ENCODE data around the gene HYLS1.
A peak's percentile ranks its signal among the peaks of the same experiment; 100 is the strongest.

HYLS1 gene

DNA sequence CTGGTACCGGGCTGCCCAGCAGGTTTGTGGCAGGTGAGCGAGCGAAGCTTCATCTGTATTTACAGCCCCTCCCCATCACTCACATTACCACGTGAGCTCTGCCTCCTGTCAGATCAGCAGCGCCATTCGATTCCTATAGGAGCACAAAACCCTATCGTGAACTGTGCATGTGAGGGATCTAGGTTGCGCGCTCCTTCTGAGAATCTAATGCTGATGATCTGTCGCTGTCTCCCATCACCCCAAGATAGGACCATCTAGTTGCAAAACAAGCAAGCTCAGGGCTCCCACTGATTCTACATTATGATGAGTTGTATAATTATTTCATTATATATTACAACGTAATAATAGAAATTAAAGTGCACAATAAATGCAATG, 42.6 kb downstream of the HYLS1 start:
- DNase-seq (ENCODE audit: low read depth, low spot score) = no peak
- H3K4me3 ChIP-seq (ENCODE audit: low read length) = no peak overlapping the region

DNA sequence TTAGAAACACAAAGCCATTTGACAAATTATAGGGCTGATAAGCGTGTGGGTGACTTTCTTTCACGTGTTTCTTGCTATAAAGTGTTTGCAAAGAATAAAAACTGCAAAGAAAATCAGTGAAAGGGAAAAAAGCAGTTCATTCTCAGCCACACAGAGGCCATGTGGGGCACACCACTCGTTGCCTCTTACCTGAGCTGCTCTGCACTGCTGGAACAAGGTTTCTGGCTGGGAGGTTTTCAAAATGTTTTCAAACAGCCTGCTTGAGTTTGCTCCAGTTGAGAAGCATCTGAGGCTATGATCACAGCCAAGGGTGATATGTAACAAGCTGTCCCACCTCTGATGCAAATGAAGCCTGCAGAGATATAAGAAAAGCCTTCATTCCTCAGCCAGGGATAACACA, 43.6 kb downstream of the HYLS1 start:
- H3K4me3 ChIP-seq (ENCODE audit: low read length) = no peak overlapping the region
- no peak for DNase-seq (ENCODE audit: low read depth, low spot score)

DNA sequence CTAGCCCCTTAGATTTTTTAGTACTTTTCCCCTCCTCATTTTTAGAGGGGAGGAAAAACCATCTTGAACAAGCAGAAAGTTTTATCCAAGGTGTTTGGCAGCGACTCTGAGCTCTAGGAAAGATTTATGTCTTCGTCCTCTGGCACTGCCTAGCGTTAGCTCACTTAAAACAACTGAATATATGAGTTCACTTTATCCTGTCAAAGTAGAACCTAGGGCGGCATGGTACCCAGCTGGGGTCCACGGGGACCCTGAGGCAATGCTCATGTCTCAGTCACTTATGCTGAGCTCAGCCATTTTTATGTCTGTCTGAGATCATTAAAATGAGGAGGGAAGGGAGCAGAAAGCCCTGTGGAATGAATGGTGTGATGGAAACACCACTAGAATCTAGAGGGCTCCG, 44.2 kb downstream of the HYLS1 start:
- H3K4me3 ChIP-seq (ENCODE audit: low read length) = no peak overlapping the region
- DNase-seq (ENCODE audit: low read depth, low spot score) = no peak

DNA sequence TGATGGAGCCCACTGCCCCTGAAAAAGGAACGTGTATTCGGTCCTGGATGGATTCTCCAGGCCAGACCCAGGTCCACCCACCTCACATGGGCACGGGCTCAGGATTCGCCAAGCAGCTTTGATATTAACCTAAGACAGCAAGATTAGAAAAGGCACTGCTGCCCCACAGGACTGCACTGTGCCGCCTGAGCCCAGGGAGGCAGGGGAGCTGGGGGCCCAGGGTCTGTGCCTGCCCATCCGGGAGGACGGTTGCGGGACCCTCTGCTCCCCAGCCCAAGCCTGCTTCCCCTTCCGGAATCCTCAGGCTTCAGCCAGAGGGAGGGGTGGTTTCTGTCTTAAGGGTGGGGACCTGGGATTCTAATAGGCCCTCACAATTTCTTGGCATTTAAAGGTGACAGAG, 44.8 kb downstream of the HYLS1 start:
- no peak overlapping the region for H3K4me3 ChIP-seq (ENCODE audit: low read length)
- DNase-seq (ENCODE audit: low read depth, low spot score) = no peak

- peak; percentile 83 for DNase-seq (ENCODE audit: low read depth, low spot score)
These were observed 45.8 kb downstream of the HYLS1 start for GRCh38 chr11:125933030-125933813.

GRCh38 chr11:125934473-125934872, 47.0 kb downstream of the HYLS1 start:
- H3K4me3 ChIP-seq (ENCODE audit: low read length) = no peak overlapping the region
- DNase-seq (ENCODE audit: low read depth, low spot score) = no peak

More at GRCh38 chr11:125933030-125933813, 45.8 kb downstream of the HYLS1 start:
- H3K4me3 ChIP-seq (ENCODE audit: low read length) = no peak overlapping the region

DNA sequence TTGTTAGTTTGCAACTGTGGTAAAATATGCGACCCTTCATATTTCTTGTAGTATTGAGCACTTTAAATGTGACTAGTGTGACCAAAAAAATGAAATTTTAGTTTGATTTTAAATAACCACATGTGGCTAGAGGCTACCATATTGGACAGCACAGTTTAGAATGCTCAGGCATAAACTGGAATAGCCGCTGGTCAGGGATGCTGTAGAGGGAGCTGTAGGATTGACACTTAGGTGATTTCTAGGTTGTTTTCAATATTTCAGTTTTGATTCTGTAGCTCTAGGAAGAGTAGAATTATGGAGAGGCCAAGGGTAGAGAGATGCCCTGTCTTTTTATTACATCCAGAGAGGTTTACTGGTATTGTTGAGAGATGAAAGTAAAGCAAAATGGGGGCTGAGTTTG, 47.6 kb downstream of the HYLS1 start:
- no peak for DNase-seq (ENCODE audit: low read depth, low spot score)
- no peak overlapping the region for H3K4me3 ChIP-seq (ENCODE audit: low read length)

DNA sequence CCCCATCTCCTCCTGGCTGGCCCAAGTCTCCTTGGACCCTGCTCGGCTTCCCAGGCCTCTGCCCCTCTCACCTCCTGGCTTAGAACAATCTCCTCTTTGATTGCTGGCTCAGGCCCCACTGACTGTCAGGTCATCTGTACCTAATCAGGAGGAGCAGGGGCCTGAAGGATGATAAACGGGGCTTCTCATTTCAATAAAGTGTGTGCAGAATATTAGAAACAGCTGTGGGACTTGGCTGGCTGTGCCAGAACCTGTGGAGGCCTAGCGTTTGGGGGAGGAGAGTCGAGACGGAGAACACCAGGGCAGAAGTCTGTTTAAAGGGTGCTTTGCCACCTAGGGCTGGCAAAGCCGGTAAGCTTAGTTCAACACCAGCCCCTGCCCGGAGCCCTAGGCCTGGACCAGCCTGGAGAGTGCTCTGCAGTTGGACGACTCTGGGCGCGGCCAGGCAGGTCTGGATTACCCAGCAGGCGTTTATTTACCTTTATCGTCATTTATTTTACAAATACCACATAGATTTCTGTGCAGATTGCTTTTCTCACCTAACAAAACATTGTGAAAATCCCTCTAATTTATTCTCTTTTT, 48.2 kb downstream of the HYLS1 start:
- H3K4me3 ChIP-seq (ENCODE audit: low read length) = no peak overlapping the region

DNA sequence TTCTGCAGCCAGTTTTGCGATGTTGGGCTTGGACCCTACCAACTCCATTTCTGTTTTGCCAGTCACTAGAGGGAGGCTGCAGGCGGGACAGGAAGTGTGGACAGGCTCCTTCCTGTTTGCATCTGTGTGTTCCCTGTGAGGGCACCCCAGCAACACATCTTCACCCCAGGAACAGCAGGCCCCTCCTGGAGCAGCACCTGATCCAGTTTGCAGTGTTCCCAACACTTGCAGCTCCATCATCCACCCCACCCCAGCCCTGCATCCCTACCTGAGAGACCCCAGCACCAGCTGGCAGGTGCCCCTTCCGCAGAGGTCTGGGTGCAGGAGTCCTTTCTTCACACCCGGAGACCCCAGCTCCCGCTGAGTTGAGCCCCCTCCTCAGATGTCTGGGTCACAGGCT, 51.0 kb downstream of the HYLS1 start:
- H3K4me3 ChIP-seq (ENCODE audit: low read length) = no peak overlapping the region
- DNase-seq (ENCODE audit: low read depth, low spot score) = peak; percentile 30

More for the DNA sequence above, 48.2 kb downstream of the HYLS1 start:
- no peak for DNase-seq (ENCODE audit: low read depth, low spot score)

DNA sequence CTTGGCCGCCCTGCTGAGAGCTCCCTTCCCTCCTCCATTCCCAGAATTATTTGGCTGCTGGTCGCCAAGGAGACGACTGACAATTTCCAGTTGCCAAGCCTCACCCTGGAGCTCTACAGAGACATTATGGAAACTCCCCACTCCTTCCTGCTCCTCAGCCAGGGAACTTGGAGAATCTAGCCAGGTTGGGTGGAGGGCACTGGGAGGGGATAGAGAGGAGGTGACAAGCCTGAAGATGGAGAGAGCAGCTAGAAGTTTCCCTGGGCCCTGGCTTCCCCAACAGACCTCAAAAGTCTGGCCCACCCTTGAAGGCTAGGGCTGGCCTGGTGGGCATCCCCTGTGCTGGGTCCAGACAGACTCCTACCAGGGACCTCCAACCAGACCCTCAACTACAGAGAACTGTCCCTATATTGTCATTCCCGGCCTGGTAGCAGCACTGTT, 51.6 kb downstream of the HYLS1 start:
- no peak overlapping the region for H3K4me3 ChIP-seq (ENCODE audit: low read length)
- DNase-seq (ENCODE audit: low read depth, low spot score) = no peak

GRCh38 chr11:125940145-125940544, 52.7 kb downstream of the HYLS1 start:
- no peak for DNase-seq (ENCODE audit: low read depth, low spot score)
- no peak overlapping the region for H3K4me3 ChIP-seq (ENCODE audit: low read length)

DNA sequence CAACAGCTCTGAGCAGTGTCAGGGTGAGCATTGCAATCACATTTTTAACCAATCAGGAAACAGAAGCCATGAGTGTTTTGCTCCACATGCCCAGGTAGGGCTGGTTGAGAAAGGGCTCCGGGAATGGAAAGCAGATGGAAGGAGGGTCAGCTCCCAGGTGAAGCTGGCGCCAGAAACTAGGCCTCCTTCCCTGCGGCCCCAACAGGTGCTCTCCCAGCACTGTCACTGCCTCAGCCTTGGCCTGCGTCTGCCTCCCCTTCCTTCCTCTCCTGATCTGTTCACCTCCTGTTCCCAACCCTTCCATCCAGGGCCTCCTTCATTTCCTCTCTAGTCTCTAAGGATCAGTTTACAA, 53.8 kb downstream of the HYLS1 start:
- no peak for DNase-seq (ENCODE audit: low read depth, low spot score)
- no peak overlapping the region for H3K4me3 ChIP-seq (ENCODE audit: low read length)

DNA sequence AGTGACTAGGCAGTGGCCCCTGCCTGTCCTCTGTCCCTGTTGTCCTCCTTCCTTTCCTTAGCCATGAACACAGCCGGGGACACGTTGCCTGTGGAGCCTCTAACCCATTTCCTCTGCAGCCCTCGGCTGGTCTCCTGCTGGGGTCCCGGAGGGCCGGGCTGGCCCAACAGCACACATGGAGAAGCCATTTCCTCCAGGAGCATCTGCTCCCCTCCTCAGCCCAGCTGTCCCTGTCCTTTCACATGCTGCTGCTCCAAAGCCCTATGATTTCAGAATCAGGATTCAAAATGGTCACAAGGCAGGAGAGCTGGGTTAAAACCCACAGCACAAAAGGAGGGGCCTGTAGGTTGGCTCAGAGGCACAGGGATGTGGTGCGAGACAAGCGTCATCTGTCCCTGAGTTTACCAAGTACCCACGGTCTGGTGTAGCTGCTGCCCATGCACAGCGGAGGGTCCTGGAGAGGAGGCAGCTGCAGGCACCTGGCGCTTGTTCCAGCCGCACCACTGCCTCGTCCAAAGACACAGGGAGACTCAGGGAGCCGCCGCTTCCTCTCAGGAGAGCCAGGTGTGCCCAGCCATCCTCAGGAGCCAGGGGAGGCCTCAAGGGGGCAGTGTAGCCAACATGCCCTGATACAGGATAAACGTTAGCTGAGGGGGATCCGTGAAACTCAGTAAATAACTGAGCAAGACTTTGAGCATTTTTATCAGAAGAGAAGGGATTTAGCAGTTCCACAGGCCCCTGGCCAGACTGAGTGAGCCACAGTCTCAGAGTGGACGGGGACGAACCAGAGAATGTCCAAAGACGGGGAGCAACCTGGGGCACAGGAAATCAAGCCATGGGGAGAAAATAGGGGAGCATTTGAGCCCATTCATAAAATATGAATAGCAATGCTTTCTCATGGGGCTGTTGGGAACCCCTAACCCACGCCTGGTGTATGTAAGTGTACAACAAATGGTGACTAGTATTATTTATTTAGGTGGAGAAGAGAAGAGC, 54.4 kb downstream of the HYLS1 start:
- DNase-seq (ENCODE audit: low read depth, low spot score) = peak; percentile 45
- no peak overlapping the region for H3K4me3 ChIP-seq (ENCODE audit: low read length)

- no peak overlapping the region for H3K4me3 ChIP-seq (ENCODE audit: low read length)
- no peak for DNase-seq (ENCODE audit: low read depth, low spot score)
These were observed 55.4 kb downstream of the HYLS1 start for GRCh38 chr11:125942771-125943428.

DNA sequence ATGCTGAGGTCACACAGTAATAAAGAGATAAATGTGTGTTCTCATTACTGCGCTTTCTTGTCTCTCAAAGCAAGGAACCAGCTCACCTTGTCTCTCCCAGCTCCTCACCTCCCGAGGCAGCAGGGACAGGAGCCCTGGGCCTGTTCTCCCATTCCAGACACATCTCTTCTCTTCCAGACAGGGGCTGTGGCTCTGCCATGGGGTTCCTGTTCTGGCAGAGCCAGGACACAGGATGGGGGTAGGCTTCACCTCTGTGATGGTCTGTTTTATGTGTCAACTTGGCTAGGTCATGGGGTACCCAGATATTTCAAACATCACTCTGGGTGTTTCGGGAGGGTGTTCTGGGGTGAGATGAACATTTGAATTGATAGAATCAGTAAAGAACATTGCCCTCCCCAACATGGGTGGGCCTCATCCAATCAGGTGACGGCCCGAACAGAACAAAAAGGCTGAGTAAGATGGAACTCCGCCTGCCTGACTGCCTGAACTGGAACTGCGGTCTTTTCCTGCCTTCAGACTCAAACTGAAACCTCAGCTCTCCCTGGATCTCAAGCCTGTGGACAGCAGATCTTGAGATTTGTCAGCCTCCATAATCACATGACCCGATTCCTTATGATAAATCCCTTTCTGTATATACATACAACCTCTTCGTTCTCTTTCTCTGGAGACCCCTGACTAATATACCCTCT, 56.3 kb downstream of the HYLS1 start:
- no peak for DNase-seq (ENCODE audit: low read depth, low spot score)
- H3K4me3 ChIP-seq (ENCODE audit: low read length) = no peak overlapping the region

- no peak overlapping the region for H3K4me3 ChIP-seq (ENCODE audit: low read length)
- DNase-seq (ENCODE audit: low read depth, low spot score) = no peak
These were observed 57.0 kb downstream of the HYLS1 start for GRCh38 chr11:125944350-125945010.

DNA sequence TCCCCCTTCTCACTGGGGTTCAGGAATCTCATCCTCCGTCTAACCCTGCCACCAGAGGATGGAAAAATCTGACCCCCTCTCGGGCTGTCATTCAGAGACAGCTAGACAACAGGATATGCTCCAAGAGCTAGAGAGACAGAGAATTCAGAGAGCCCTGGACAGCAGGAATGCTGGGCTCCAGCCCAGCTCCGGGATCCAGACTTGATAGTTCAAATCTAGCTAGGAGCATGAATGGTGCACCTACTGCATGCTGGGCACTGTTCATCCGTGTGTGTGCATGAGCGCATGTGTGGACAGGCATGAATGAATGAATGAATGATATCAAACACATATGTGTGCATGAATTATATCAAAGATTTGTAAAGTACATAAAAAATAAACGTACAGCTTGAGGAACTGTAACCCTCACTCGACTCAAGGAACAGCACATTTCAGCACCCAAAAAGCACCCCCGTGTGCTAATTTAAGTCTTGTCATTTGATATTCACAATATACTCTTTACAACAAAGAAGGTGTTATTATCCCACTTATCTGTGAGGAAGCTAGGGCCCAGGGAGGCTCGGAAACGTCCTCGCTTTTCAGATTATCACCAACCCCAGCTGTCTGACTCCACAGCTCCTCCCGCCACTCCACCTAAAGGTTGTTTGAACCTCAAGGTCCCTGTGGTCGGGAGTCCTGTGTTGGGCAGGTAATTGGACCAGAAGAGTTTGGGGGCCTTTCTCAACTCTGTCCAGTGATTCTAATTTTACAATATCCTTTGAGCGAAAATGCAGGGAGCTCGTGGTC, 57.7 kb downstream of the HYLS1 start:
- H3K4me3 ChIP-seq (ENCODE audit: low read length) = no peak overlapping the region
- no peak for DNase-seq (ENCODE audit: low read depth, low spot score)

All from Jurkat, Clone E6-1 (cell line).